Islet of Langerhans (tissue), 1 donor: ENCODE measurements around the gene GABRR2.

ENCODE experiments used
- FAIRE-seq: peaks from one replicate; lab custom pipeline; 2011; peaks lifted over from hg19 to GRCh38; lab: Jason Lieb, UNC

Gene GABRR2

DNA sequence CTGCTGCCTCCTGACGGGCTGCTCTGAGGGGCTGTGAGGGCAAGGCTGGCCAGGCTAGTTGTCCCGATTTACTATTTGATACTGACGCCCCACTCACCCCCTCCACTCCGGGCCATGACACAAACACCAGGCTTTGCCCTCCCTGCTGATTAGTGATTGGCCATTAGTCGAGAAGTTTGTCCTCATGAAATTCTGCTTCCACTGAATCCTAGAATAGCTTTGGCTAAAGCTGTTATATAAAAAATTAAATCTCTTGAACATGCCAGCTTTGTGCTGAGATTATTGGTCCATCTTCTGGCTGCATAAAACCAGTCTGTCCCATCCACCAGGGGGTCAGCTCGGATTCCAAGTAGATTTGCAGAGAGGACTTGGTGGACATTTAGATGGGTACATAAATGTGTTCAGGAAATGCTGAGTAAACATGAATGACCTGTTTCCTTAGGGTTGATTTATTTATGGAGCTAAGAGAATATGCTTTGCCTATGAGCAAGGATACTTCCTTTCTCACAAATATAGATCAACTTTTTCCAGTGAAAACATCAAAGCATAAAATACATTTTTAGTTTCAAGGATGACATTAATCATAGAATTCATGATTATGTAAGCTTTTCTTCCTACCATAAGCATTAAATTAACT is at the start of gene GABRR2:
TSS of gene GABRR2 (minus strand) at position 51 of the 637 bp plus-strand sequence. CDS start 134 bp downstream, outside the sequence.
- no peak for FAIRE-seq

DNA sequence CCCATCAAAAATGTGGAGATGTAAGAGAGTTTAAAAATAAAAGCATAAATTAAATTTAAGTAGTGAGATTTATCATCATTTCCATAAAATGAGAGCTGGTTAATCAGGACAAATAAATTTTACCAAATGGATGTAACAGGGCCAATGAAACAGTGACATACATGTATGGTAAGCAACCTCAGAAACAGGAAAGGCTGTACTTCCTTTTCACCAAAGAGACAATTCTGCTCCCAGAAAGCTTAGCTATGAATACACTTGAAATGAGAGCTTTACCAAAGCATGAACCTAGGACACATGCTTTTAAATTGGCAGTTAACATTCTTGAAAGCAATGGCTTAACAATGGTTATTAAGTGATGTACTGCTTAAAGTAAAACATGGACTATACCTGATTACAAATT is 49.5 kb upstream of the GABRR2 start:
- no peak for FAIRE-seq

DNA sequence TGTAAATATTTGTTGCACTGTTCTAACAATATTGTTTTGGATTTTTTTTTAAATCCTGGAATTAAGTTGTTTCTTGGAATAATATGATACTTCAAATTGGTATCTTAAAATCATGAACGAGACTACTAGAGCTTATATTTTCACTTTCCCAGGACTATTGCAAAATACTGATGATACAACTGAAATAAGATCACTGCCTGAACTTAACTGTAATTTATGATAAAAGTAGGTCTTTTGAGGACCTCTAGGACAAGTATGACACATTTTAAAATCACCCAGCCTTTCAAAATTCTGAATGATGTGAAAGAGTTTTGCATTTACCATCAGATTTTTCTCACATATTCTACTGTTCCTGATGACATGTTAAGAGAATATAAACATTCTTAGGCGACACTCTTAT is 46.1 kb upstream of the GABRR2 start:
- peak; percentile 43 for FAIRE-seq

DNA sequence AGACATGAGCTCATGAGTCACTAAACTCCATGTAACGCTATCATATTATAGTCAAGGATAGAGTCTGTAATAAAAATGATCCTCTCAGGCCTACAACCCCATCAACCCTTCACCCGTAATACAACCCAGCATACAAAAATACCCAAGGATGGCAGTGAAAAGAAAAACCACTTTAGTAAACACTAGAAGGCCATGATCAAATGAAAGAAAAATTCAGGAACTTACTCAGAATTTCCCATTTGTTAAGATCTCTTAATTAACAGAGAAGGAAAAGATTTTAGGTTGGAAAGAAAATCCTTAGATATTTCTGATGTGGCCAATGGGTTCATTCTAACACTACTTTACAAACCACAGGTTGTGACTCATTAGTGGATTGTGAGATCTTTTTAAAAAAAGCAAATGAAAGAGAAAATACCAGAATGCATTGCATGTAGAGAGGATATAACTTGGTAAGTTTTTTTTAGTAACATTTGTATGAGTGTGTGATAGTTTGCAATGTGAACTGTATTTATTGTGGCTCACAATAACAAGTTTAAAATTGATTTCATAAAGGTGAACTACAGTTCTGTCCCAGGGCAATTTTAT is 45.4 kb upstream of the GABRR2 start:
- no peak for FAIRE-seq

- FAIRE-seq: no peak
Observed at GRCh38 chr6:89359561-89359960, 44.5 kb upstream of the GABRR2 start.

DNA sequence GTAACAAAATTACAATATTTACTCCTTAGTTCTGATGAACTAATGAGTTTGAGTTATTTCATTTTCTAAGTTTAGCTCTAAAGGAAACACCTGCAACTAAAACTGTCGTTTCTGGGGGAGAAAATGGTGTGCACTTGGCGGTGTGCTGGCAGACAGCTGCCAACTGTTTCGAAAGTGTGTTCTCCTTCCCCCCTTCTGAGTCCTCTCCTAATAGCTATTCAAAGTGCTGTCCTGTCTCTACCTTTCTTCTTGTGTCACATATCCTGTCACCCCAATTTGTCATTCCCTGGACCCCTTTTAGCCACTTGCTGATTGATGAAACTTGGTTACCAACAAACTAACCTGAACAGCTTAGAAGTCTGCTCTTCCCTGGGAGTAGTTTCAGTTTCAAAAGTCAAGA is 42.3 kb upstream of the GABRR2 start:
- no peak for FAIRE-seq

- no peak for FAIRE-seq
Observed at GRCh38 chr6:89356642-89357170, 41.6 kb upstream of the GABRR2 start.

DNA sequence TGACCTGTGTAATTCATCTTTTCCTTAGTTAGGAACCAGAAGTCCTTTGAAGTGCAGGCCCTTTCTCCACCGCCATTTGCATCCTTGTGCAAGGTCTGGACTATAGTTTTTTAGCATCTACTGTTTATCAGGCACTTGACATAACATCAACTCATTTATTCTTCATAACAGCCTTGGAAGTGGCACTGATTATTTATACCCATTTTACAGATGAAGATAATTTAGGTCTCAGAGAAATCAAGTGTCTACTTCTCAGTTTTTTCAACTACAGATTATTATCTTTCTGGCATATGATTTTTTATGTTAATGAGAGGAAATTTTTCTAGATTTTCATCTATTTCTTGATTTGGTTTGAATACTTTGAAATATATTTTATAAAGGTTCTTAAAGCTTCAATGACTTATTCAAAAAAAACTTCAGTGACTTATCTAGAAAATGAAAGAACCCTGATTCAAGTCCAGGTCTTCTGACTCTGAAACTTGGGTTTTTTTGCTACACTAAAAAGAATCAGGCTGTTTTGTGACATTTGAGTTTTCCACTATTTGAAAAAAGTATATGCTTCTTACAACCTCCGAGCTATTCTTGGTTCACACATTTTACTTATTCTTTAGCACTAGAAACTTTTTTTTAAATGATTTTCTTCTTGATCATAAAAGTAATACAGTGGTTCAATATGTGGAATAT is 40.6 kb upstream of the GABRR2 start:
- peak; percentile 27 for FAIRE-seq

DNA sequence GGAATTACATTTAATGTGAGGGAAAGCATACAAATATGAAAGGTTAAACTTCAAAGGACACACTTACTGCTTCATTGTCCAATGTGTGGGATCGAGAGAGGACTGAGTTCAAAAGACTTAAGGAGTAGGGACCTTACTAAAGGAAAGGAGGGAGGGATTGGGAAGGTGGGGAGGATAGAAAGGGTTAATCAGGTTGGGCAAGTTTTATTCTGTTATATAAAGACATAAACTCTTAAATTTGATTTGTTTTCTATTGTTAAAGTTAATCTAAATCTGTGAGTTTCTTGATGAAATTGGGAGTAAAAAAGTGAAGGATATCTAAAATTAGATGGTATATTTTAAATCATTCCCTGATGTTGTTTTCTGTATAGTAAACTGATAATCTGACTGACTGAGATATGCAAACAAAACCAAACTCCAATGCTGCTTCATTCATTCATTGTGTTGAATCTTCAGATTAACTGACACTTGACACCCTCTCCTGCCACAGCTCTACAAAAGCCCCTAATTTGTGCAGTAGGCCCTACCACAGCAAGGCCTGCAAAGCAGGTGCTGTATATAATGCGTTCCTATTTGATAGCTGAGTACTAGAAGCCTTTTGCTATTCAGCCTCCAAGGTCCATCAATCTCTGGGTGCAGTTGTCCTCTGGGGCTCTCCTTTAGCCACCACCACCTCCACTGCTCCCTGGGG is 38.7 kb upstream of the GABRR2 start:
- FAIRE-seq: no peak

DNA sequence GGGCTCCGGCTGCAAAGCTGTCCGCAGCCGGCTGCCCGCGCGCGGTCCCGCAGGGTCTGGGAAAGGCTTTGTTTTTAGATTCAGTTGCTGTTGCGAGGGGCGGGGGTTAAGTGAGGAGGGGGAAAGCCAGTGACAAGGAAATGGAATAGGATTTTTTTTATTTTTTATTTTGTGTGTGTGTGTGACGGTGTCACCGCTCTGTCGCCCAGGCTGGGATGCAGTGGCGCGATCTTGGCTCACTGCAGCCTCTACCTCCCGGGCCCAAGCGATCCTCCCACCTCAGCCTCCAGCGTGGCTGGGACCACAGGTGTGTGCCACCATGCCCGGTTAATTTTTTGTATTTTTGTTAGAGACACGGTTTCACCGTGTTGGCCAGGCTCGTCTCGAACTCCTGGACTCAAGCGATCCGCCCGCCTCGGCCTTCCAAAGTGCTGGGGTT is 38.0 kb upstream of the GABRR2 start:
- FAIRE-seq: no peak

GRCh38 chr6:89352278-89353117 is 37.4 kb upstream of the GABRR2 start, which contains the start of gene UBE2J1:
TSS of gene UBE2J1 (minus strand) at chr6:89352722. CDS start at chr6:89352569, 153 bp downstream.
- FAIRE-seq: no peak

GRCh38 chr6:89351671-89352277 is 36.7 kb upstream of the GABRR2 start:
- FAIRE-seq: peak; percentile 94

DNA sequence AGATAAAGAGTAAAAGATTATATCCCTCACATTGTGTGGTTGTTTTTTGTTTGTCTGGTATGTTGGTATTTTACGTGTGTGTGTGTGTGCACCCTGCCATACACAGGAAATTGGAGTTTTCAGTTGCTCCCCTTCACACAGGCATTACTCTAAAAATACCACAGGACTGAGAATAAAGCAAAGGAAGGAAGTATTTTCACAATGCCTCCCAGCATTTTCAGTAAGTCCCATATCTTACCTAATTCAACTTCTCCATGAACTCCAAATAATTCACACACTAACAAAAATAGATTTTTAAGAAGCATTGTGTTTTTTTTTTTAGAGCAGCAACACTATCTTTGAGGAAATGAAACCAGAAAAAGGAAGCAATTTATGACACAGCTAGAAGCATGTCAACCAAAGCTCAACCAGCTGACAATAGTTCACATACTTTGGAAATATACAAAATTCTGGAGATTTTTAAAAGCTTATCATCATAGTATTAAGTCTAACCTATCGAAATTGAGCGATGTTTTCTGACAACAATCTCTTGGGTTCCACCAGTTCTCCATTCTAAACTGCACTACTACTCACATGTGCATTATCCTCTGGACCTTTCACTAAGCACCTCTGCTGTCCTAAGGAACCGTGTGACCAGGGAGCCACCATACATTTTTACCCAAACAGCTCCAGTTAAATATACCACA is 35.3 kb upstream of the GABRR2 start:
- no peak for FAIRE-seq

- FAIRE-seq: no peak
Observed at GRCh38 chr6:89348372-89348771, 33.3 kb upstream of the GABRR2 start.

GRCh38 chr6:89347825-89348224 is 32.7 kb upstream of the GABRR2 start:
- peak; percentile 56 for FAIRE-seq

GRCh38 chr6:89346433-89346832 is 31.3 kb upstream of the GABRR2 start:
- no peak for FAIRE-seq

GRCh38 chr6:89339565-89339964 is 24.5 kb upstream of the GABRR2 start:
- no peak for FAIRE-seq

- FAIRE-seq: no peak
Observed at GRCh38 chr6:89335164-89335563, 20.1 kb upstream of the GABRR2 start.

DNA sequence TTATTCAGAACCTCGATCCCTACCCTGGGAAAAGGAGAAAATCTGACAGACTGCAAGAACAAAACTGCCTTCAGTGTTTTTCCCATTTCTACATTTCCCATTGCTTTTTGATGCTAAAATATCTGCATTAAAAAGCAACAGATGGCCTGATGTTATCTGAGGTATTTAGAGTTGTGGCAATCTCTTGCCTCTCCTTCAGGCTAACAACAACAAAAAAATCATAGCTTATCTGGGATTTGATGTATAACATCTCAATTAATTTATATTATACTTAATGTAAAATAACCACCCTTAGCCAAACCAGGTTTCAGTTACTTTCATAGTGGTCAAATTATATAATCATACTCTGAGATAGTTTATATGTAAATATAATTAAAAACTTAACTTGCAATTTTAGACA is 15.8 kb upstream of the GABRR2 start:
- FAIRE-seq: no peak

GRCh38 chr6:89328976-89329375 is 13.9 kb upstream of the GABRR2 start:
- FAIRE-seq: no peak

DNA sequence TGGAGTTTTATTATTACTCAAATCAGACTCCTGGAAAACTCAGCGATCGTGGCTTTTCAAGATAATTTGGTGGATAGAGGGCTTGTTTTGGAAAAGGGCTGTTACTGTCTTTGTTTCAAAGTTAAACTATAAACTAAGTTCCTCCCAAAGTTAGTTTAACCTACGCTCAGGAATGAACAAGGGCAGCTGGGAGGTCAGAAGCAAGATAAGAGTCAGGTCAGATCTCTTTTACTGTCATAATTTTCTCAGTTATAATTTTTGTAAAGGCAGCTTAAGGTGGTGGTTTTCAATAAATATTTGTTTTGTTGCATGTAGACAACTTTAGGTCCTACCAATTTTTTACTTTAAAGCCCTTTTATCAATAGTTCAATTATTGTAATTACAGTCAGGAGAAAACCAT is 9.2 kb upstream of the GABRR2 start:
- FAIRE-seq: no peak
